Endothelial cell of umbilical vein (primary cell): Measurements from ENCODE around the gene RTCA. TPM values are rescaled to one million over a fixed set of nuclear protein-coding genes. Genes with fewer than 3 reads are reported as not detected.

Source experiments
- BruUV-seq: library from RNA; stranded (reverse); fragments of 400-500 nt; replicated peaks from 2 replicates; lab custom pipeline; 2021; lab: Mats Ljungman, UMichigan
- CTCF ChIA-PET: fragments of 300-600, 350-600 bp; sonication (Branson Sonifier 250); formaldehyde crosslinking; loops from one replicate; lab custom pipeline; 2021; ENCODE audit warnings: antibody characterized with exemption, inconsistent platforms; lab: Charles Lee
- POLR2A ChIA-PET: fragments of 300-600, 350-600 bp; sonication (Branson Sonifier 250); formaldehyde crosslinking; loops from one replicate; lab custom pipeline; 2021; ENCODE audit warnings: antibody characterized with exemption, inconsistent platforms; lab: Charles Lee
- DNase-seq: peaks from one replicate; pipeline ENCODE4 v3.0.0-alpha.2; 2011; ENCODE audit warnings: low read depth, low spot score
- FAIRE-seq: peaks from 2 replicates; lab custom pipeline; 2011; peaks lifted over from hg19 to GRCh38; lab: Jason Lieb, UNC
- H2AFZ ChIP-seq: 2 replicates; pipeline ENCODE4 v1.6.0; 2012; ENCODE audit warnings: low read depth, low read length, control low read depth, inconsistent platforms
- H3K27ac ChIP-seq: 2 replicates; pipeline ENCODE4 v1.5.1; 2011; ENCODE audit warnings: low read depth, mild to moderate bottlenecking, control low read depth, low read length, moderate library complexity; ENCODE audit not compliant: insufficient read depth
- H3K27me3 ChIP-seq, 2 experiments: 2 replicates each; pipeline versions ENCODE4 v1.6.0 to v1.6.1; 2011; ENCODE audit warnings: low read length in 2 of 2, mixed read lengths in 1 of 2; ENCODE audit not compliant: control insufficient read depth in 2 of 2, insufficient read depth in 2 of 2
- H3K36me3 ChIP-seq, 2 experiments: 2 replicates in 1 of 2; 3 replicates in 1 of 2; pipeline ENCODE4 v1.5.1; 2011; ENCODE audit warnings: low read length in 2 of 2, mild to moderate bottlenecking in 1 of 2, moderate library complexity in 1 of 2; ENCODE audit not compliant: control insufficient read depth in 2 of 2, insufficient read depth in 2 of 2; ENCODE audit errors: extremely low read depth in 1 of 2
- H3K4me1 ChIP-seq: 3 replicates; pipeline ENCODE4 v1.5.1; 2011; ENCODE audit warnings: mild to moderate bottlenecking, low read length; ENCODE audit not compliant: control insufficient read depth, insufficient read depth; ENCODE audit errors: extremely low read depth
- H3K4me2 ChIP-seq: 2 replicates; pipeline ENCODE4 v1.6.1; 2011; ENCODE audit warnings: low read length, control low read depth, mixed read lengths; ENCODE audit not compliant: insufficient read depth
- H3K4me3 ChIP-seq, 3 experiments: fragments of 200-600 bp in 1 of 3; sonication (generic), shearing (Covaris generic) in 1 of 3; replicated peaks in 1 of 3; 2 replicates each; pipeline ENCODE4 v1.5.1; 2011 to 2016; ENCODE audit warnings: control low read depth in 3 of 3, low read length in 3 of 3, mild to moderate bottlenecking in 2 of 3, inconsistent platforms in 1 of 3, low read depth in 1 of 3, moderate library complexity in 1 of 3; ENCODE audit not compliant: insufficient read depth in 1 of 3
- H3K79me2 ChIP-seq: 2 replicates; pipeline ENCODE4 v1.6.0; 2012; ENCODE audit warnings: low read length, inconsistent platforms; ENCODE audit not compliant: control insufficient read depth, insufficient read depth
- H3K9ac ChIP-seq: replicated peaks from 2 replicates; pipeline ENCODE3; 2011; ENCODE audit warnings: low read length, control low read depth; ENCODE audit not compliant: insufficient read depth; ENCODE audit errors: extremely low read depth
- H3K9me1 ChIP-seq: replicated peaks from 3 replicates; pipeline ENCODE4 v1.6.0; 2011; ENCODE audit warnings: mild to moderate bottlenecking, low read length; ENCODE audit not compliant: control insufficient read depth, insufficient read depth; ENCODE audit errors: extremely low read depth
- H3K9me3 ChIP-seq: replicated peaks from 2 replicates; pipeline ENCODE4 v1.5.1; 2012; ENCODE audit warnings: low read length, inconsistent platforms; ENCODE audit not compliant: control insufficient read depth, insufficient read depth
- H4K20me1 ChIP-seq: replicated peaks from 2 replicates; pipeline ENCODE3; 2011; ENCODE audit warnings: mild to moderate bottlenecking, low read length; ENCODE audit not compliant: control insufficient read depth, insufficient read depth; ENCODE audit errors: extremely low read depth
- EZH2 ChIP-seq: IDR thresholded peaks from 2 replicates; pipeline ENCODE4 v1.6.1; 2012; ENCODE audit warnings: borderline replicate concordance, low read depth, mild to moderate bottlenecking, moderate library complexity, low read length, inconsistent platforms; ENCODE audit not compliant: severe bottlenecking
- FOS ChIP-seq: IDR thresholded peaks from 2 replicates; pipeline ENCODE4 v1.6.1; 2011; ENCODE audit warnings: mild to moderate bottlenecking, low read length, moderate library complexity, borderline replicate concordance; ENCODE audit not compliant: insufficient read depth
- GATA2 ChIP-seq: IDR thresholded peaks from 2 replicates; pipeline ENCODE4 v1.7.0; 2011; ENCODE audit warnings: low read depth, mild to moderate bottlenecking, moderate library complexity, mixed read lengths, low read length; ENCODE audit not compliant: insufficient read length, insufficient read depth
- JUN ChIP-seq: IDR thresholded peaks from 2 replicates; pipeline ENCODE4 v1.6.1; 2011; ENCODE audit warnings: borderline replicate concordance, low read depth; ENCODE audit not compliant: insufficient read length, insufficient read depth
- MAX ChIP-seq: IDR thresholded peaks from 2 replicates; pipeline ENCODE4 v1.6.1; 2011; ENCODE audit not compliant: insufficient read depth, insufficient read length
- MYC ChIP-seq: IDR thresholded peaks from one replicate; pipeline ENCODE4 v1.6.1; 2011; ENCODE audit warnings: mild to moderate bottlenecking, low read depth, low read length
- POLR2A ChIP-seq: IDR thresholded peaks from 2 replicates; pipeline ENCODE4 v1.6.1; 2012; ENCODE audit warnings: low read depth, mild to moderate bottlenecking, control low read depth, low read length
- POLR2AphosphoS5 ChIP-seq: IDR thresholded peaks from 2 replicates; pipeline ENCODE4 v1.6.1; 2012; ENCODE audit warnings: low read depth, mild to moderate bottlenecking, control low read depth, low read length, moderate library complexity; ENCODE audit not compliant: insufficient read depth
- dilution Hi-C: fragments of 300-500 bp; cut with MboI; formaldehyde crosslinking; loops from one replicate; pipeline ENCODE4 v1.15.0; 2019; ENCODE audit warnings: low sequenced_read_pairs; ENCODE audit not compliant: extremely low pct_ligation_motif_present
- intact Hi-C: fragments of 100-400 bp; cut with micrococcal nuclease; formaldehyde crosslinking; loops from one replicate; pipeline ENCODE4 v1.10.0; 2022
- polyA plus RNA-seq, 4 experiments: library from polyadenylated mRNA; depleted of rRNA in 3 of 4; stranded (reverse) in 3 of 4; unstranded in 1 of 4; fragments of >200 nt; gene quantifications; 2 replicates each; pipeline versions ENCODE4 v1.2.1 to v1.2.3, GENCODE V29; 2011 to 2012; ENCODE audit warnings: missing spikeins in 1 of 4
- total RNA-seq: library from RNA; stranded (reverse); gene quantifications from 2 replicates; pipeline ENCODE4 v1.2.3, GENCODE V29; 2021
- TF ChIP-seq, protein P1 (sequence below), 2 donors: IDR thresholded peaks; 1 replicate in 1 of 2; 2 replicates in 1 of 2; pipeline ENCODE4 v1.5.1; 2011; ENCODE audit warnings: low read length in 2 of 2, mild to moderate bottlenecking in 2 of 2, moderate library complexity in 2 of 2, control low read depth in 1 of 2, inconsistent platforms in 1 of 2, low read depth in 1 of 2; ENCODE audit not compliant: insufficient read depth in 1 of 2; ENCODE audit errors: extremely low read depth in 1 of 2

The RTCA gene
- total and polyA plus RNA-seq, 2 donors (not counting 3 experiments of a cell fraction or from before 2014, with no cell fraction given): 20.3 to 46.6 TPM

- TF ChIP-seq, protein P1, sequence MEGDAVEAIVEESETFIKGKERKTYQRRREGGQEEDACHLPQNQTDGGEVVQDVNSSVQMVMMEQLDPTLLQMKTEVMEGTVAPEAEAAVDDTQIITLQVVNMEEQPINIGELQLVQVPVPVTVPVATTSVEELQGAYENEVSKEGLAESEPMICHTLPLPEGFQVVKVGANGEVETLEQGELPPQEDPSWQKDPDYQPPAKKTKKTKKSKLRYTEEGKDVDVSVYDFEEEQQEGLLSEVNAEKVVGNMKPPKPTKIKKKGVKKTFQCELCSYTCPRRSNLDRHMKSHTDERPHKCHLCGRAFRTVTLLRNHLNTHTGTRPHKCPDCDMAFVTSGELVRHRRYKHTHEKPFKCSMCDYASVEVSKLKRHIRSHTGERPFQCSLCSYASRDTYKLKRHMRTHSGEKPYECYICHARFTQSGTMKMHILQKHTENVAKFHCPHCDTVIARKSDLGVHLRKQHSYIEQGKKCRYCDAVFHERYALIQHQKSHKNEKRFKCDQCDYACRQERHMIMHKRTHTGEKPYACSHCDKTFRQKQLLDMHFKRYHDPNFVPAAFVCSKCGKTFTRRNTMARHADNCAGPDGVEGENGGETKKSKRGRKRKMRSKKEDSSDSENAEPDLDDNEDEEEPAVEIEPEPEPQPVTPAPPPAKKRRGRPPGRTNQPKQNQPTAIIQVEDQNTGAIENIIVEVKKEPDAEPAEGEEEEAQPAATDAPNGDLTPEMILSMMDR (IDR thresholded peaks at IDR 0.05; ENCODE audit: extremely low read depth in 1 of 2, insufficient read depth in 1 of 2, low read depth in 1 of 2, low read length in 2 of 2): no peak
- H3K36me3 ChIP-seq: peaks cover 12 to 28% of the 10 kb centered on the region in 2 experiments
- DNase-seq (no peak), FAIRE-seq (no peak)
- ChIA-PET POLR2A (interaction anchor here (0.9 kb wide), 1 partner anchor 9 kb away, joined by 3 read pairs; no protein-coding TSS in a partner anchor), CTCF (interaction anchor here (1.6 to 2.4 kb wide), 3 partner anchors 78 to 180 kb away, joined by 5 to 9 read pairs (median 5); no protein-coding TSS in a partner anchor)
- H3K27ac ChIP-seq: no peak overlapping the region
- no peak overlapping the region for H3K9ac ChIP-seq
- H3K4me2 ChIP-seq: no peak overlapping the region
- peaks cover 6% of the 10 kb centered on the region for H3K79me2 ChIP-seq
- H4K20me1 ChIP-seq: no peaks in the 10 kb centered on the region
- no peaks in the 10 kb centered on the region for H3K27me3 ChIP-seq
- H3K4me1 ChIP-seq: no peaks in the 10 kb centered on the region
- H3K9me1 ChIP-seq: no peaks in the 10 kb centered on the region
- no peak overlapping the region for H3K4me3 ChIP-seq
- no peak overlapping the region for H2AFZ ChIP-seq
- dilution Hi-C loops: no loop called here
- BruUV-seq: no TSS peak
- intact Hi-C loops: no loop called here
- H3K9me3 ChIP-seq: no peaks in the 10 kb centered on the region
Measured at GRCh38 chr1:100279358-100279923, 13.4 kb downstream of the RTCA start.

GRCh38 chr1:100279954-100280682 is 14.1 kb downstream of the RTCA start:
- Histone ChIP-seq H3K9ac (no peak overlapping the region), H3K4me2 (no peak overlapping the region), H3K27me3 (no peaks in the 10 kb centered on the region), H3K4me1 (no peaks in the 10 kb centered on the region), H3K79me2 (peaks cover 6% of the 10 kb centered on the region), H3K27ac (no peak overlapping the region), H4K20me1 (no peaks in the 10 kb centered on the region), H3K9me3 (no peaks in the 10 kb centered on the region), H3K4me3 (no peak overlapping the region), H3K9me1 (no peaks in the 10 kb centered on the region), H3K36me3 (peaks cover 12 to 30% of the 10 kb centered on the region in 2 experiments), H2AFZ (no peak overlapping the region)
- ChIA-PET CTCF (interaction anchor here (1.6 to 2.4 kb wide), 2 partner anchors 77 to 179 kb away, joined by 5 to 9 read pairs; no protein-coding TSS in a partner anchor), POLR2A (interaction anchor here (0.9 kb wide), 1 partner anchor 9 kb away, joined by 3 read pairs; no protein-coding TSS in a partner anchor)
- dilution Hi-C loops: no loop called here
- FAIRE-seq (no peak), DNase-seq (no peak)
- no peak for TF ChIP-seq POLR2AphosphoS5
- TF ChIP-seq EZH2: no peak
- TF ChIP-seq, protein P1 (IDR thresholded peaks at IDR 0.05; ENCODE audit: extremely low read depth in 1 of 2, insufficient read depth in 1 of 2, low read depth in 1 of 2, low read length in 2 of 2): no peak
- TF ChIP-seq POLR2A: no peak
- no peak for TF ChIP-seq FOS
- TF ChIP-seq JUN: no peak
- no peak for TF ChIP-seq MAX
- no peak for TF ChIP-seq GATA2
- TF ChIP-seq MYC: no peak
- BruUV-seq: no TSS peak
- intact Hi-C loops: no loop called here
